CD4-positive, alpha-beta T cell (primary cell): ENCODE results near the gene TIMM10. TPM values are rescaled to one million over a fixed set of nuclear protein-coding genes. Genes with fewer than 3 reads are reported as not detected.

Experiments
- ATAC-seq: fragments of 200-7000 bp; cut with Tn5 transposase; one replicate; pipeline ENCODE4 v1.10.0; 2022; ENCODE audit warnings: mild to moderate bottlenecking; ENCODE audit not compliant: poor library complexity
- CTCF ChIA-PET: fragments of 350-600 bp; sonication (Branson Sonifier 250); formaldehyde crosslinking; loops from one replicate; lab custom pipeline; 2021; ENCODE audit warnings: antibody characterized with exemption, inconsistent platforms; lab: Charles Lee
- POLR2A ChIA-PET: fragments of 350-600 bp; sonication (Branson Sonifier 250); formaldehyde crosslinking; loops from one replicate; lab custom pipeline; 2021; ENCODE audit warnings: antibody characterized with exemption, inconsistent platforms; lab: Charles Lee
- DNase-seq, 14 experiments: peaks; one replicate each; pipeline ENCODE4 v3.0.0-alpha.2; 2013 to 2020; ENCODE audit warnings: mixed read lengths in 2 of 14
- H3K27ac ChIP-seq, 2 donors: one replicate each; pipeline versions ENCODE4 v1.5.1 to v1.7.0; 2013; ENCODE audit warnings: low read length in 2 of 2, low read depth in 1 of 2, mild to moderate bottlenecking in 1 of 2
- H3K27me3 ChIP-seq, 2 experiments: 1 replicate in 1 of 2; 2 replicates in 1 of 2; pipeline versions ENCODE4 v1.6.1 to v1.7.0; 2013; ENCODE audit warnings: low read length in 2 of 2, control low read depth in 1 of 2, mild to moderate bottlenecking in 1 of 2, moderate library complexity in 1 of 2; ENCODE audit not compliant: insufficient read depth in 2 of 2, control insufficient read depth in 1 of 2
- H3K36me3 ChIP-seq: one replicate; pipeline ENCODE4 v1.6.1; 2013; ENCODE audit warnings: low read length, control low read depth; ENCODE audit not compliant: insufficient read depth
- H3K4me1 ChIP-seq: one replicate; pipeline ENCODE4 v1.6.1; 2013; ENCODE audit warnings: low read length, control low read depth; ENCODE audit not compliant: insufficient read depth
- H3K4me3 ChIP-seq: one replicate; pipeline ENCODE4 v1.5.1; 2013; ENCODE audit warnings: mild to moderate bottlenecking, low read length, moderate library complexity
- H3K9me3 ChIP-seq, 2 experiments: 1 replicate in 1 of 2; 2 replicates in 1 of 2; pipeline versions ENCODE4 v1.6.1 to v1.7.0; 2013; ENCODE audit warnings: low read length in 2 of 2, mild to moderate bottlenecking in 2 of 2, control low read depth in 1 of 2, moderate library complexity in 1 of 2; ENCODE audit not compliant: control insufficient read depth in 1 of 2, insufficient read depth in 1 of 2
- H3K27ac Mint-ChIP-seq: one replicate; pipeline ENCODE4 v1.8.0; 2020; ENCODE audit warnings: mixed read lengths
- H3K27me3 Mint-ChIP-seq: one replicate; pipeline ENCODE4 v1.8.0; 2021; ENCODE audit warnings: mixed read lengths
- H3K36me3 Mint-ChIP-seq: one replicate; pipeline ENCODE4 v1.8.0; 2021; ENCODE audit warnings: low read depth, mixed read lengths
- H3K4me1 Mint-ChIP-seq: one replicate; pipeline ENCODE4 v1.8.0; 2021; ENCODE audit warnings: low read depth, mixed read lengths
- H3K4me3 Mint-ChIP-seq: one replicate; pipeline ENCODE4 v1.8.0; 2020; ENCODE audit warnings: mild to moderate bottlenecking, mixed read lengths
- H3K9me3 Mint-ChIP-seq: one replicate; pipeline ENCODE4 v1.8.0; 2020; ENCODE audit warnings: mixed read lengths
- intact Hi-C, 2 experiments: fragments of 100-400 bp; cut with DNase I in 1 of 2; cut with micrococcal nuclease in 1 of 2; formaldehyde crosslinking; loops; one replicate each; pipeline versions ENCODE4 v1.15.1 to v1.9.0; 2023 to 2025; cut with DNase I, micrococcal nuclease
- total RNA-seq, 174 experiments: library from RNA in 2 of 174; stranded (reverse) in 2 of 174; gene quantifications; one replicate each; pipeline ENCODE4 v1.2.3 and lab custom pipeline; 2021 to 2026
- TF ChIP-seq, protein P1 (sequence below): fragments of 200-600 bp; IDR thresholded peaks from one replicate; pipeline ENCODE4 v1.8.0; 2022; ENCODE audit warnings: antibody characterized with exemption, mild to moderate bottlenecking

Gene TIMM10
- total RNA-seq, 2 experiments from 2014 or later, result 28.0 TPM

DNA sequence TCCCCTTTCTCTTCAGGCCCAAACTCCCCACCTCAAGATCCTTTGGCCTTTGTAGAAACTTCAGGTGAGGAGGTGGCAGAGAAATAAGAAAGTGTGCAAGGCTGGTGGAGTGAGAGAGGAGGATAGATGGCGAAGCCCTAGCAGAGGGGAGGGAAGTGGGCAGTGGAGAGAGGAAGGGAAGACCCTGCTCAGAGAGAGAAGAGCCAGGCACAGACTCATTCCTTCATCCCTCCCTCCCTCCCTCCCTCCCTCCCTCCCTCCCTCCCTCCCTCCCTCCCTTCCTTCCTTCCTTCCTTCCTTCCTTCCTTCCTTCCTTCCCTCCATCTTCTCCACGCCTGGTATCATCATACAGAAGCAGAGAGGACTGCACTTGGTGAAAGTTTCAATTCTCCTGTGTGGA lies 49.2 kb downstream of the TIMM10 start:
- DNase-seq (no peak), ATAC-seq (no peak)
- H3K36me3 Mint-ChIP-seq, result peaks cover 15% of the 10 kb centered on the region
- Histone ChIP-seq H3K4me3 (no peak overlapping the region), H3K4me1 (peaks cover 20% of the 10 kb centered on the region), H3K27ac (no peak overlapping the region), H3K36me3 (peaks cover 16% of the 10 kb centered on the region), H3K9me3 (no peaks in the 10 kb centered on the region), H3K27me3 (peaks cover 20% of the 10 kb centered on the region in 2 experiments)
- no peak overlapping the region for H3K4me3 Mint-ChIP-seq
- POLR2A ChIA-PET, result no interaction called here
- intact Hi-C loops, result loop anchor here (2.0 kb wide), 3 partner anchors 23 to 135 kb away; no protein-coding TSS in a partner anchor
- TF ChIP-seq, protein P1, sequence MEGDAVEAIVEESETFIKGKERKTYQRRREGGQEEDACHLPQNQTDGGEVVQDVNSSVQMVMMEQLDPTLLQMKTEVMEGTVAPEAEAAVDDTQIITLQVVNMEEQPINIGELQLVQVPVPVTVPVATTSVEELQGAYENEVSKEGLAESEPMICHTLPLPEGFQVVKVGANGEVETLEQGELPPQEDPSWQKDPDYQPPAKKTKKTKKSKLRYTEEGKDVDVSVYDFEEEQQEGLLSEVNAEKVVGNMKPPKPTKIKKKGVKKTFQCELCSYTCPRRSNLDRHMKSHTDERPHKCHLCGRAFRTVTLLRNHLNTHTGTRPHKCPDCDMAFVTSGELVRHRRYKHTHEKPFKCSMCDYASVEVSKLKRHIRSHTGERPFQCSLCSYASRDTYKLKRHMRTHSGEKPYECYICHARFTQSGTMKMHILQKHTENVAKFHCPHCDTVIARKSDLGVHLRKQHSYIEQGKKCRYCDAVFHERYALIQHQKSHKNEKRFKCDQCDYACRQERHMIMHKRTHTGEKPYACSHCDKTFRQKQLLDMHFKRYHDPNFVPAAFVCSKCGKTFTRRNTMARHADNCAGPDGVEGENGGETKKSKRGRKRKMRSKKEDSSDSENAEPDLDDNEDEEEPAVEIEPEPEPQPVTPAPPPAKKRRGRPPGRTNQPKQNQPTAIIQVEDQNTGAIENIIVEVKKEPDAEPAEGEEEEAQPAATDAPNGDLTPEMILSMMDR, result no peak
- H3K4me1 Mint-ChIP-seq, result peaks cover 12% of the 10 kb centered on the region
- CTCF ChIA-PET, result interaction anchor here (1.0 to 1.4 kb wide), 3 partner anchors 12 to 45 kb away, joined by 3 to 4 read pairs (median 3); no protein-coding TSS in a partner anchor
- H3K27me3 Mint-ChIP-seq, result peaks cover 20% of the 10 kb centered on the region
- H3K27ac Mint-ChIP-seq, result no peak overlapping the region
- no peaks in the 10 kb centered on the region for H3K9me3 Mint-ChIP-seq

- Mint-ChIP-seq H3K36me3 (peaks cover 10% of the 10 kb centered on the region), H3K9me3 (no peaks in the 10 kb centered on the region), H3K27ac (no peak overlapping the region), H3K27me3 (peaks cover 16% of the 10 kb centered on the region), H3K4me3 (no peak overlapping the region), H3K4me1 (peaks cover 18% of the 10 kb centered on the region)
- peaks cover 11% of the 10 kb centered on the region for H3K36me3 ChIP-seq
- CTCF ChIA-PET, result interaction anchor here (0.7 to 1.4 kb wide), 5 partner anchors 13 to 87 kb away, joined by 3 to 4 read pairs (median 3); partner anchors contain the start of gene UBE2L6
- TF ChIP-seq, protein P1, result peak; percentile 56
- peaks cover 20% of the 10 kb centered on the region in 2 experiments for H3K27me3 ChIP-seq
- no peak overlapping the region for H3K4me3 ChIP-seq
- H3K9me3 ChIP-seq, result no peaks in the 10 kb centered on the region
- no peak overlapping the region for H3K27ac ChIP-seq
- intact Hi-C loops, result loop anchor here (2.0 kb wide), 3 partner anchors 22 to 134 kb away; no protein-coding TSS in a partner anchor
- POLR2A ChIA-PET, result no interaction called here
- peaks cover 27% of the 10 kb centered on the region for H3K4me1 ChIP-seq
- DNase-seq, result peak; percentile 45 to 74 (median 58)
- ATAC-seq, result peak; percentile 55
Measured at GRCh38 chr11:57480409-57481137, 50.0 kb downstream of the TIMM10 start.

- CTCF ChIA-PET, result interaction anchor here (0.7 to 1.0 kb wide), 2 partner anchors 22 to 87 kb away, joined by 3 to 4 read pairs; partner anchors contain the start of gene UBE2L6
- POLR2A ChIA-PET, result no interaction called here
- TF ChIP-seq, protein P1, result no peak
- Mint-ChIP-seq H3K4me1 (peaks cover 25% of the 10 kb centered on the region), H3K36me3 (peaks cover 4% of the 10 kb centered on the region), H3K27ac (no peak overlapping the region), H3K9me3 (no peaks in the 10 kb centered on the region), H3K4me3 (no peak overlapping the region), H3K27me3 (peaks cover 10% of the 10 kb centered on the region)
- no peak for DNase-seq
- Histone ChIP-seq H3K4me1 (peaks cover 33% of the 10 kb centered on the region), H3K27ac (no peak overlapping the region), H3K9me3 (no peaks in the 10 kb centered on the region), H3K36me3 (peaks cover 6% of the 10 kb centered on the region), H3K27me3 (peaks cover 19 to 20% of the 10 kb centered on the region in 2 experiments), H3K4me3 (no peak overlapping the region)
- peak; percentile 41 for ATAC-seq
- intact Hi-C loops, result loop anchor here (2.0 kb wide), 3 partner anchors 21 to 133 kb away; no protein-coding TSS in a partner anchor
Measured at GRCh38 chr11:57479911-57480310, 50.6 kb downstream of the TIMM10 start.
